Kidney epithelial cell (primary cell): ENCODE measurements around the gene ITGAX. TPM values are rescaled to one million over a fixed set of nuclear protein-coding genes. Genes with fewer than 3 reads are reported as not detected.

Experiments used
- DNase-seq: peaks from one replicate; pipeline ENCODE4 v3.0.0-alpha.2; 2010; ENCODE audit warnings: low read depth
- H3K27me3 ChIP-seq: 2 replicates; pipeline ENCODE4 v1.6.0; 2011; ENCODE audit warnings: low read length; ENCODE audit not compliant: control insufficient read depth, insufficient read depth
- H3K36me3 ChIP-seq: 2 replicates; pipeline ENCODE4 v1.5.1; 2011; ENCODE audit warnings: low read length; ENCODE audit not compliant: control insufficient read depth, insufficient read depth
- H3K4me3 ChIP-seq: 2 replicates; pipeline ENCODE4 v1.5.1; 2011; ENCODE audit warnings: low read depth, mild to moderate bottlenecking, control low read depth, low read length
- total RNA-seq: library from RNA; depleted of rRNA; stranded (reverse); fragments of >200 nt; gene quantifications from 2 replicates; pipeline ENCODE4 v1.2.3, GENCODE V29; 2015
- TF ChIP-seq, protein P1 (sequence below): IDR thresholded peaks from 2 replicates; pipeline ENCODE4 v1.5.1; 2011; ENCODE audit warnings: mild to moderate bottlenecking, moderate library complexity, low read length, control low read depth, inconsistent platforms; ENCODE audit not compliant: insufficient read depth, poor library complexity, severe bottlenecking

Gene ITGAX
- total RNA-seq, 1 donor from 2014 or later = 0.04 TPM

GRCh38 chr16:31403590-31404352 lies 48.8 kb downstream of the ITGAX start:
- Histone ChIP-seq H3K36me3 (no peaks in the 10 kb centered on the region), H3K4me3 (no peak overlapping the region), H3K27me3 (no peaks in the 10 kb centered on the region)
- no peak for DNase-seq
- TF ChIP-seq, protein P1, sequence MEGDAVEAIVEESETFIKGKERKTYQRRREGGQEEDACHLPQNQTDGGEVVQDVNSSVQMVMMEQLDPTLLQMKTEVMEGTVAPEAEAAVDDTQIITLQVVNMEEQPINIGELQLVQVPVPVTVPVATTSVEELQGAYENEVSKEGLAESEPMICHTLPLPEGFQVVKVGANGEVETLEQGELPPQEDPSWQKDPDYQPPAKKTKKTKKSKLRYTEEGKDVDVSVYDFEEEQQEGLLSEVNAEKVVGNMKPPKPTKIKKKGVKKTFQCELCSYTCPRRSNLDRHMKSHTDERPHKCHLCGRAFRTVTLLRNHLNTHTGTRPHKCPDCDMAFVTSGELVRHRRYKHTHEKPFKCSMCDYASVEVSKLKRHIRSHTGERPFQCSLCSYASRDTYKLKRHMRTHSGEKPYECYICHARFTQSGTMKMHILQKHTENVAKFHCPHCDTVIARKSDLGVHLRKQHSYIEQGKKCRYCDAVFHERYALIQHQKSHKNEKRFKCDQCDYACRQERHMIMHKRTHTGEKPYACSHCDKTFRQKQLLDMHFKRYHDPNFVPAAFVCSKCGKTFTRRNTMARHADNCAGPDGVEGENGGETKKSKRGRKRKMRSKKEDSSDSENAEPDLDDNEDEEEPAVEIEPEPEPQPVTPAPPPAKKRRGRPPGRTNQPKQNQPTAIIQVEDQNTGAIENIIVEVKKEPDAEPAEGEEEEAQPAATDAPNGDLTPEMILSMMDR = no peak

- no peaks in the 10 kb centered on the region for H3K27me3 ChIP-seq
- no peaks in the 10 kb centered on the region for H3K36me3 ChIP-seq
- DNase-seq = no peak
- no peak overlapping the region for H3K4me3 ChIP-seq
- TF ChIP-seq, protein P1 = no peak
Observed at GRCh38 chr16:31404353-31405064, 49.5 kb downstream of the ITGAX start.

GRCh38 chr16:31407406-31407805 lies 52.4 kb downstream of the ITGAX start:
- TF ChIP-seq, protein P1 = no peak
- H3K4me3 ChIP-seq = no peak overlapping the region
- H3K27me3 ChIP-seq = no peaks in the 10 kb centered on the region
- DNase-seq = no peak
- no peaks in the 10 kb centered on the region for H3K36me3 ChIP-seq

DNA sequence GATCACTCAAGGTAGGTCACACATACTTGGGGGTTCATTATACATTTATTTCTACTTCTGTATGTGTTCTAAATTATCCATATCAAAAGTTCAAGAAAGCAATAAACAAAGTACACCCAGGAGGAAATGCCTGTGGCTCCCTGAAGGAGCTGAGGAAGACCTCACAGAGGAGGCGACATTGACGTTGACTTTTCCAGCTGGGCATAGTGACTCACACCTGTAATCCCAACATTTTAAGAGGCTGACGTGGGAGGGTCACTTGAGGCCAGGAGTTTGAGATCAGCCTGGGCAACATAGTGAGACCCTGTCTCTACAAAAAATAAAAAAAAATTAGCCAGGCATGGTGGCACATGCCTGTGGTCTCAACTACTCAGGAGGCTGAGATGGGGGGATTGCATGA lies 54.5 kb downstream of the ITGAX start:
- no peak for DNase-seq
- H3K36me3 ChIP-seq = no peaks in the 10 kb centered on the region
- no peak overlapping the region for H3K4me3 ChIP-seq
- no peaks in the 10 kb centered on the region for H3K27me3 ChIP-seq
- TF ChIP-seq, protein P1 = no peak

DNA sequence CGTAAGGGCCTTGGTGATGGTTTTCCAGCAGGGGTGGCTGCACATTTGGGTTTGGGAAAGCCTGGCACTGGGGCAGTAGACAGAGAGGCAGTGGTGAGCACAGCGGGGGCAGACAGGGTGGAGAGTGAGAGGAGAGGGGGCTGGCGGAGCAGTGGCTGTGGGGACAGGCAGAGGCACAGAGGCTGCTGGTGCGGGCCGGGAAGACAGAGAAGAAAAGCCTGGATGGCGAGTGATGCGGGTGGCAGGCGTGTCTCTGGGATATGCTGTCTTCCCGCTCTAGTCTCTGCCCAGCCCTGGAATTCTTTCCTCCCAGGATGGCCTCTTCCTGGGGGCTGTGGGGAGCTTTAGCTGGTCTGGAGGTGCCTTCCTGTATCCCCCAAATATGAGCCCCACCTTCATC lies 55.1 kb downstream of the ITGAX start:
- no peak for DNase-seq
- H3K27me3 ChIP-seq = no peaks in the 10 kb centered on the region
- TF ChIP-seq, protein P1 = no peak
- H3K36me3 ChIP-seq = no peaks in the 10 kb centered on the region
- no peak overlapping the region for H3K4me3 ChIP-seq
